GM23338 (cell line): ENCODE measurements around the gene RNF43. TPM values are rescaled to one million over a fixed set of nuclear protein-coding genes. Genes with fewer than 3 reads are reported as not detected.

ENCODE experiments used
- ATAC-seq: fragments of 200-7000 bp; cut with Tn5 transposase; 3 replicates; pipeline ENCODE4 v1.9.1; 2020
- DNase-seq: peaks from one replicate; pipeline ENCODE4 v3.0.0-alpha.2; 2015; ENCODE audit warnings: low spot score
- H2AFZ ChIP-seq: fragments of 200-600 bp; sonication (generic); 2 replicates; pipeline ENCODE4 v1.8.0; 2016; ENCODE audit warnings: antibody characterized with exemption, mild to moderate bottlenecking, moderate library complexity
- H3F3A ChIP-seq: fragments of 200-600 bp; sonication (generic); replicated peaks from 2 replicates; pipeline ENCODE4 v1.8.0; 2017; ENCODE audit warnings: antibody characterized with exemption, mixed run types, low read depth
- H3K27ac ChIP-seq: fragments of 200-600 bp; sonication (generic); 2 replicates; pipeline ENCODE4 v1.6.1; 2016; ENCODE audit warnings: low read depth
- H3K27me3 ChIP-seq: fragments of 200-600 bp; sonication (generic); 2 replicates; pipeline ENCODE4 v1.8.0; 2016; ENCODE audit warnings: mild to moderate bottlenecking, mixed run types, moderate library complexity; ENCODE audit not compliant: insufficient read depth
- H3K36me3 ChIP-seq: fragments of 200-600 bp; sonication (generic); 2 replicates; pipeline ENCODE4 v1.8.0; 2016; ENCODE audit warnings: mild to moderate bottlenecking; ENCODE audit not compliant: insufficient read depth
- H3K4me1 ChIP-seq: fragments of 200-600 bp; sonication (generic); 2 replicates; pipeline ENCODE4 v1.8.0; 2016; ENCODE audit warnings: mild to moderate bottlenecking, moderate library complexity; ENCODE audit not compliant: insufficient read depth
- H3K4me2 ChIP-seq: fragments of 200-600 bp; sonication (generic); 2 replicates; pipeline ENCODE4 v1.7.1; 2017; ENCODE audit warnings: mixed run types
- H3K4me3 ChIP-seq: fragments of 200-600 bp; sonication (generic); 2 replicates; pipeline ENCODE4 v1.6.1; 2016; ENCODE audit warnings: mixed run types
- H3K79me2 ChIP-seq: fragments of 200-600 bp; sonication (generic); replicated peaks from 2 replicates; pipeline ENCODE4 v1.8.0; 2017; ENCODE audit warnings: mild to moderate bottlenecking; ENCODE audit not compliant: insufficient read depth
- H3K9me2 ChIP-seq: fragments of 200-600 bp; sonication (generic); 2 replicates; pipeline ENCODE4 v1.8.0; 2017; ENCODE audit not compliant: insufficient read depth
- H4K20me1 ChIP-seq: fragments of 200-600 bp; sonication (generic); replicated peaks from 2 replicates; pipeline ENCODE4 v1.8.0; 2017; ENCODE audit warnings: mild to moderate bottlenecking; ENCODE audit not compliant: insufficient read depth
- H3K27ac Mint-ChIP-seq: 2 replicates; pipeline ENCODE4 v1.8.0; 2020; ENCODE audit warnings: inconsistent platforms, mild to moderate bottlenecking, moderate library complexity, mixed read lengths
- H3K27me3 Mint-ChIP-seq: 3 replicates; pipeline ENCODE4 v1.8.0; 2022; ENCODE audit warnings: low read depth, mild to moderate bottlenecking, moderate library complexity, mixed read lengths, inconsistent platforms; ENCODE audit not compliant: insufficient read depth, poor library complexity
- H3K36me3 Mint-ChIP-seq: 3 replicates; pipeline ENCODE4 v1.8.0; 2021; ENCODE audit warnings: low read depth, mild to moderate bottlenecking, inconsistent platforms, moderate library complexity, mixed read lengths
- H3K4me1 Mint-ChIP-seq: 3 replicates; pipeline ENCODE4 v1.8.0; 2020; ENCODE audit warnings: mild to moderate bottlenecking, inconsistent platforms, mixed read lengths
- H3K4me3 Mint-ChIP-seq: 3 replicates; pipeline ENCODE4 v1.8.0; 2021; ENCODE audit warnings: moderate library complexity, mild to moderate bottlenecking, inconsistent platforms, mixed read lengths
- H3K9me3 Mint-ChIP-seq: 3 replicates; pipeline ENCODE4 v1.8.0; 2020; ENCODE audit warnings: moderate library complexity, mild to moderate bottlenecking, inconsistent platforms, mixed read lengths
- CREB1 ChIP-seq: fragments of 250-450 bp; sonication (Bioruptor Pico); IDR thresholded peaks from 2 replicates; pipeline ENCODE4 v1.5.0; 2020; ENCODE audit warnings: low read depth, mild to moderate bottlenecking, moderate library complexity
- CTCF ChIP-seq, 2 experiments: fragments of 200-600 bp in 1 of 2; sonication (generic) in 1 of 2; conservative IDR thresholded peaks; 2 replicates each; pipeline versions ENCODE4 v1.5.1 to v1.6.1; 2016 to 2017; ENCODE audit warnings: antibody characterized with exemption in 2 of 2, low read depth in 2 of 2, mild to moderate bottlenecking in 2 of 2, moderate library complexity in 1 of 2
- ETS1 ChIP-seq: IDR thresholded peaks from 2 replicates; pipeline ENCODE4 v1.6.1; 2016; ENCODE audit warnings: antibody characterized with exemption
- EZH2 ChIP-seq: fragments of 200-600 bp; sonication (generic); IDR thresholded peaks from one replicate; pipeline ENCODE4 v1.8.0; 2017; ENCODE audit warnings: antibody characterized with exemption, mild to moderate bottlenecking, low read depth; ENCODE audit not compliant: unreplicated experiment
- JUNB ChIP-seq: IDR thresholded peaks from one replicate; pipeline ENCODE4 v1.6.1; 2016; ENCODE audit warnings: antibody characterized with exemption; ENCODE audit not compliant: unreplicated experiment
- POLR2AphosphoS5 ChIP-seq: IDR thresholded peaks from 2 replicates; pipeline ENCODE4 v1.6.1; 2016; ENCODE audit warnings: antibody characterized with exemption, low read depth
- ZNF114 ChIP-seq: fragments of 250-450 bp; sonication (Bioruptor Pico); IDR thresholded peaks from 2 replicates; pipeline ENCODE4 v1.5.0; 2020; ENCODE audit warnings: mild to moderate bottlenecking, moderate library complexity
- ZNF331 ChIP-seq: fragments of 250-450 bp; sonication (Bioruptor Pico); IDR thresholded peaks from 2 replicates; pipeline ENCODE4 v1.5.0; 2020; ENCODE audit warnings: low read depth, mild to moderate bottlenecking, moderate library complexity
- ZNF462 ChIP-seq: fragments of 250-450 bp; sonication (Bioruptor Pico); IDR thresholded peaks from 2 replicates; pipeline ENCODE4 v1.5.0; 2020; ENCODE audit warnings: mild to moderate bottlenecking, moderate library complexity
- polyA plus RNA-seq: library from polyadenylated mRNA; unstranded; fragments of >200 nt; fragmentation: Nextera tagmentation; extraction: Ambion mirVana; gene quantifications from 2 replicates; pipeline ENCODE4 v1.2.1, GENCODE V29; 2016
- total RNA-seq: library from RNA; depleted of rRNA; stranded (reverse); fragments of >200 nt; shearing (Covaris generic); gene quantifications from 2 replicates; pipeline ENCODE4 v1.2.3, GENCODE V29; 2014

Gene RNF43
- total and polyA plus RNA-seq, 2 experiments from 2014 or later = 0.58 to 2.2 TPM

- H3K27me3 ChIP-seq = peaks cover 25% of the 10 kb centered on the region
- H3K4me1 Mint-ChIP-seq = peaks cover 37% of the 10 kb centered on the region
- H3K27ac Mint-ChIP-seq = no peak overlapping the region
- H3K9me2 ChIP-seq = no peaks in the 10 kb centered on the region; the same call in 1 of the 2 replicates
- H3K36me3 ChIP-seq = no peaks in the 10 kb centered on the region
- DNase-seq (no peak), ATAC-seq (no peak)
- H3K9me3 Mint-ChIP-seq = no peaks in the 10 kb centered on the region
- H2AFZ ChIP-seq = no peak overlapping the region
- peaks cover 12% of the 10 kb centered on the region for H3K27me3 Mint-ChIP-seq
- H3K4me1 ChIP-seq = peaks cover 19% of the 10 kb centered on the region
- H3K79me2 ChIP-seq = no peaks in the 10 kb centered on the region
- no peaks in the 10 kb centered on the region for H3K36me3 Mint-ChIP-seq
- TF ChIP-seq EZH2 = no peak
- TF ChIP-seq POLR2AphosphoS5 = no peak
- no peak for TF ChIP-seq ZNF331 (CRISPR knock-in tag)
- TF ChIP-seq CREB1 (CRISPR knock-in tag) = no peak
- no peak for TF ChIP-seq CTCF (conservative IDR thresholded peaks at IDR 0.05; ENCODE audit: low read depth in 2 of 2)
- no peak for TF ChIP-seq ETS1
- no peak for TF ChIP-seq JUNB
- TF ChIP-seq ZNF114 (CRISPR knock-in tag) = no peak
- no peak for TF ChIP-seq ZNF462 (CRISPR knock-in tag)
- H3K4me2 ChIP-seq = no peak overlapping the region
- H3K4me3 Mint-ChIP-seq = no peak overlapping the region
- no peak overlapping the region for H3K27ac ChIP-seq
- H3K4me3 ChIP-seq = no peak overlapping the region
- H3F3A ChIP-seq = no peaks in the 10 kb centered on the region
- no peaks in the 10 kb centered on the region for H4K20me1 ChIP-seq
These were observed 26.4 kb downstream of the RNF43 start for GRCh38 chr17:58390884-58391283.
